H9 (cell line): ENCODE results near the gene LACRT. TPM values are rescaled to one million over a fixed set of nuclear protein-coding genes. Genes with fewer than 3 reads are reported as not detected.

Experiments
- DNase-seq: peaks from one replicate; pipeline ENCODE4 v3.0.0-alpha.2; 2017
- H2AFZ ChIP-seq: one replicate; pipeline ENCODE4 v1.6.1; 2013; ENCODE audit warnings: mild to moderate bottlenecking, low read length, control low read depth, moderate library complexity
- H2AK5ac ChIP-seq: 2 replicates; pipeline ENCODE4 v1.6.1; 2013; ENCODE audit warnings: low read length, control low read depth, mixed read lengths; ENCODE audit not compliant: insufficient read length
- H2BK120ac ChIP-seq: one replicate; pipeline ENCODE4 v1.6.1; 2013; ENCODE audit warnings: low read depth, mild to moderate bottlenecking, low read length, control low read depth, inconsistent platforms; ENCODE audit not compliant: poor library complexity, severe bottlenecking
- H2BK12ac ChIP-seq: 2 replicates; pipeline ENCODE4 v1.6.1; 2013; ENCODE audit warnings: low read length, control low read depth, mixed read lengths, low read depth; ENCODE audit not compliant: insufficient read length
- H2BK15ac ChIP-seq: 2 replicates; pipeline ENCODE4 v1.6.1; 2013; ENCODE audit warnings: low read depth, low read length, control low read depth
- H2BK20ac ChIP-seq: one replicate; pipeline ENCODE4 v1.6.1; 2013; ENCODE audit warnings: low read depth, mild to moderate bottlenecking, low read length, control low read depth, inconsistent platforms; ENCODE audit not compliant: poor library complexity, severe bottlenecking
- H2BK5ac ChIP-seq: 2 replicates; pipeline ENCODE4 v1.6.1; 2013; ENCODE audit warnings: low read length, control low read depth, mixed read lengths; ENCODE audit not compliant: insufficient read length
- H3K14ac ChIP-seq: 2 replicates; pipeline ENCODE4 v1.6.1; 2013; ENCODE audit warnings: low read length, control low read depth; ENCODE audit not compliant: insufficient read depth
- H3K18ac ChIP-seq: 2 replicates; pipeline ENCODE4 v1.6.1; 2013; ENCODE audit warnings: low read depth, mild to moderate bottlenecking, mixed read lengths, low read length, control low read depth; ENCODE audit not compliant: insufficient read length
- H3K23ac ChIP-seq: 2 replicates; pipeline ENCODE4 v1.6.1; 2013; ENCODE audit warnings: low read length, control low read depth, mixed read lengths, low read depth; ENCODE audit not compliant: insufficient read length
- H3K23me2 ChIP-seq: 2 replicates; pipeline ENCODE4 v1.6.1; 2013; ENCODE audit warnings: low read depth, mild to moderate bottlenecking, mixed read lengths, low read length, control low read depth; ENCODE audit not compliant: insufficient read length, poor library complexity, severe bottlenecking
- H3K27ac ChIP-seq: 2 replicates; pipeline ENCODE4 v1.5.1; 2013; ENCODE audit warnings: low read length, control low read depth, mixed read lengths, low read depth; ENCODE audit not compliant: insufficient read length
- H3K27me3 ChIP-seq: 2 replicates; pipeline ENCODE4 v1.6.1; 2013; ENCODE audit warnings: low read length, control low read depth, inconsistent platforms; ENCODE audit not compliant: insufficient read depth
- H3K4ac ChIP-seq: 2 replicates; pipeline ENCODE4 v1.6.1; 2013; ENCODE audit warnings: low read depth, mild to moderate bottlenecking, control low read depth, inconsistent platforms, low read length, moderate library complexity
- H3K4me1 ChIP-seq: 2 replicates; pipeline ENCODE4 v1.6.1; 2013; ENCODE audit warnings: low read length, control low read depth, inconsistent platforms; ENCODE audit not compliant: insufficient read depth
- H3K4me2 ChIP-seq: 2 replicates; pipeline ENCODE4 v1.6.1; 2013; ENCODE audit warnings: low read length, control low read depth, mixed read lengths; ENCODE audit not compliant: insufficient read length, insufficient read depth
- H3K56ac ChIP-seq: 2 replicates; pipeline ENCODE4 v1.6.1; 2013; ENCODE audit warnings: low read depth, mild to moderate bottlenecking, mixed read lengths, low read length, control low read depth; ENCODE audit not compliant: insufficient read length
- H3K79me1 ChIP-seq: 2 replicates; pipeline ENCODE4 v1.6.1; 2013; ENCODE audit warnings: low read depth, mild to moderate bottlenecking, moderate library complexity, low read length, control low read depth, inconsistent platforms; ENCODE audit not compliant: insufficient read depth, poor library complexity, severe bottlenecking
- H3K79me2 ChIP-seq: 2 replicates; pipeline ENCODE4 v1.6.1; 2013; ENCODE audit warnings: low read length, control low read depth, inconsistent platforms; ENCODE audit not compliant: insufficient read depth
- H3K9ac ChIP-seq: 2 replicates; pipeline ENCODE4 v1.6.1; 2013; ENCODE audit warnings: low read length, control low read depth, mixed read lengths; ENCODE audit not compliant: insufficient read length; ENCODE audit errors: extremely low read depth
- H3K9me3 ChIP-seq: one replicate; pipeline ENCODE4 v1.6.1; 2013; ENCODE audit warnings: low read depth, low read length, inconsistent platforms; ENCODE audit not compliant: control insufficient read depth
- H3T11ph ChIP-seq: one replicate; pipeline ENCODE4 v1.6.1; 2013; ENCODE audit warnings: mild to moderate bottlenecking, low read length, control low read depth, inconsistent platforms
- H4K20me1 ChIP-seq: one replicate; pipeline ENCODE4 v1.6.1; 2013; ENCODE audit not compliant: control insufficient read depth, insufficient read length, insufficient read depth
- H4K5ac ChIP-seq: 2 replicates; pipeline ENCODE4 v1.6.1; 2013; ENCODE audit warnings: low read depth, mild to moderate bottlenecking, mixed read lengths, low read length, control low read depth; ENCODE audit not compliant: insufficient read length
- H4K8ac ChIP-seq: replicated peaks from 2 replicates; pipeline ENCODE4 v1.6.1; 2013; ENCODE audit warnings: low read length, control low read depth, mixed read lengths, low read depth; ENCODE audit not compliant: insufficient read length
- H4K91ac ChIP-seq: 2 replicates; pipeline ENCODE4 v1.6.1; 2013; ENCODE audit warnings: low read depth, mild to moderate bottlenecking, moderate library complexity, mixed read lengths, low read length, control low read depth; ENCODE audit not compliant: insufficient read length
- H3K27ac Mint-ChIP-seq, 3 experiments: 2 replicates in 2 of 3; 3 replicates in 1 of 3; pipeline ENCODE4 v1.8.0; 2020 to 2021; ENCODE audit warnings: mixed read lengths in 3 of 3, mild to moderate bottlenecking in 1 of 3, moderate library complexity in 1 of 3
- H3K27me3 Mint-ChIP-seq: 2 replicates; pipeline ENCODE4 v1.8.0; 2021; ENCODE audit warnings: low read depth, mild to moderate bottlenecking, moderate library complexity, mixed read lengths
- H3K36me3 Mint-ChIP-seq, 3 experiments: 2 replicates in 2 of 3; 3 replicates in 1 of 3; pipeline ENCODE4 v1.8.0; 2020 to 2021; ENCODE audit warnings: low read depth in 3 of 3, mixed read lengths in 3 of 3; ENCODE audit not compliant: insufficient read depth in 1 of 3
- H3K4me1 Mint-ChIP-seq, 2 experiments: 2 replicates each; pipeline ENCODE4 v1.8.0; 2020; ENCODE audit warnings: mixed read lengths in 2 of 2
- H3K4me3 Mint-ChIP-seq, 2 experiments: 2 replicates in 1 of 2; 3 replicates in 1 of 2; pipeline ENCODE4 v1.8.0; 2020 to 2021; ENCODE audit warnings: mild to moderate bottlenecking in 2 of 2, mixed read lengths in 2 of 2, moderate library complexity in 1 of 2
- H3K9me3 Mint-ChIP-seq, 2 experiments: 2 replicates in 1 of 2; 3 replicates in 1 of 2; pipeline ENCODE4 v1.8.0; 2020; ENCODE audit warnings: mild to moderate bottlenecking in 2 of 2, mixed read lengths in 2 of 2, moderate library complexity in 1 of 2
- WGBS: extraction: QIAGEN DNeasy Blood & Tissue Kit; methylation state at CpG from one replicate; pipeline ENCODE4 v1.1.7; 2013; ENCODE audit warnings: missing lambda C conversion rate, low lambda C conversion rate, mixed read lengths; ENCODE audit not compliant: insufficient read length; ENCODE audit errors: extremely low coverage; 5-methylcytosine and 5-hydroxymethylcytosine counted together
- total RNA-seq: library from RNA; stranded (reverse); gene quantifications from 2 replicates; pipeline ENCODE4 v1.2.1, GENCODE V29; 2021
- TF ChIP-seq, protein P1 (sequence below): fragments of 200-600 bp; sonication (generic); conservative IDR thresholded peaks from 3 replicates; pipeline ENCODE4 v1.8.0; 2021; ENCODE audit warnings: antibody characterized with exemption, mild to moderate bottlenecking

LACRT gene
- total RNA-seq, 1 experiment from 2014 or later: not detected

DNA sequence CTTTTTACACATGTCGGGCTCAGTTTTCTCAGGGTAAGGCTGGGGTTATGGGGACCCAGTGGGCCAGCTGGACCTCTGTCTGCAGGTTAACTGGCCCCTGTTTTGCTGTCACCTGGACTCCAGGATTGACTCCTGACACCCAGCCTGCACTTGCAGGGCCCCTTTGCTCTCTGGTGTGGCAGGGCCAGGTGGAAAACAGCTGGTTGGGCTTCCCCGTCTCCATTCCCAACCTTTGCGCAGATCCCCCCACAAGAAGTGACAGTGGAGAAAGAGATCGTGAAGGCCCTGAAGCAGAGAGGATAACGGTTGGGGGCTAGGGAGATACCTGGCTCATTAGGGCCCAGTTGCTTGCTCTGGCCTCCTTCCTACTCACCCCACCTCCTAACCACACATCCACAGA lies 44.7 kb downstream of the LACRT start:
- Histone ChIP-seq H4K5ac (no peak overlapping the region), H3T11ph (no peak overlapping the region), H3K56ac (no peak overlapping the region), H3K4ac (no peak overlapping the region), H2BK15ac (no peak overlapping the region), H2BK120ac (no peak overlapping the region), H2BK20ac (no peak overlapping the region), H3K79me2 (no peaks in the 10 kb centered on the region), H2BK12ac (no peak overlapping the region), H3K4me2 (no peak overlapping the region), H3K4me1 (peaks cover 3% of the 10 kb centered on the region; the same call in 1 of the 2 replicates), H3K9me3 (no peaks in the 10 kb centered on the region), H3K23ac (no peak overlapping the region), H3K23me2 (peaks cover 12% of the 10 kb centered on the region), H4K8ac (no peak overlapping the region), H2AFZ (no peak overlapping the region), H3K9ac (no peak overlapping the region), H3K27me3 (peaks cover 14% of the 10 kb centered on the region; the same call in 1 of the 2 replicates), H2BK5ac (no peak overlapping the region), H3K18ac (no peak overlapping the region), H3K79me1 (no peaks in the 10 kb centered on the region), H3K14ac (no peak overlapping the region), H4K91ac (no peak overlapping the region), H4K20me1 (no peaks in the 10 kb centered on the region), H3K27ac (no peak overlapping the region), H2AK5ac (no peak overlapping the region)
- TF ChIP-seq, protein P1, sequence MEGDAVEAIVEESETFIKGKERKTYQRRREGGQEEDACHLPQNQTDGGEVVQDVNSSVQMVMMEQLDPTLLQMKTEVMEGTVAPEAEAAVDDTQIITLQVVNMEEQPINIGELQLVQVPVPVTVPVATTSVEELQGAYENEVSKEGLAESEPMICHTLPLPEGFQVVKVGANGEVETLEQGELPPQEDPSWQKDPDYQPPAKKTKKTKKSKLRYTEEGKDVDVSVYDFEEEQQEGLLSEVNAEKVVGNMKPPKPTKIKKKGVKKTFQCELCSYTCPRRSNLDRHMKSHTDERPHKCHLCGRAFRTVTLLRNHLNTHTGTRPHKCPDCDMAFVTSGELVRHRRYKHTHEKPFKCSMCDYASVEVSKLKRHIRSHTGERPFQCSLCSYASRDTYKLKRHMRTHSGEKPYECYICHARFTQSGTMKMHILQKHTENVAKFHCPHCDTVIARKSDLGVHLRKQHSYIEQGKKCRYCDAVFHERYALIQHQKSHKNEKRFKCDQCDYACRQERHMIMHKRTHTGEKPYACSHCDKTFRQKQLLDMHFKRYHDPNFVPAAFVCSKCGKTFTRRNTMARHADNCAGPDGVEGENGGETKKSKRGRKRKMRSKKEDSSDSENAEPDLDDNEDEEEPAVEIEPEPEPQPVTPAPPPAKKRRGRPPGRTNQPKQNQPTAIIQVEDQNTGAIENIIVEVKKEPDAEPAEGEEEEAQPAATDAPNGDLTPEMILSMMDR: no peak
- H3K27me3 Mint-ChIP-seq: peaks cover 94% of the 10 kb centered on the region
- peaks cover 33 to 51% of the 10 kb centered on the region in 2 experiments for H3K4me1 Mint-ChIP-seq
- no peaks in the 10 kb centered on the region; a peak in 1 of 5 replicates for H3K9me3 Mint-ChIP-seq
- peak overlapping the region in 1 of 2 experiments; percentile 83; a peak in 2 of 5 replicates for H3K4me3 Mint-ChIP-seq
- H3K27ac Mint-ChIP-seq: no peak overlapping the region
- peaks cover 0 to 1% (median 0%) of the 10 kb centered on the region in 3 experiments; a peak in 1 of 7 replicates for H3K36me3 Mint-ChIP-seq
- DNase-seq: no peak
- WGBS: no CpG with 5 or more reads among the region's 5 CpGs
